Measurements from ENCODE around the gene APH1A. TPM values are rescaled to one million over a fixed set of nuclear protein-coding genes. Genes with fewer than 3 reads are reported as not detected.

The APH1A gene
- total and polyA plus RNA-seq, 9 of the 15 experiments (the other 6 are each of a cell fraction or from before 2014, with no cell fraction given) = 5.6 to 123 (median 77.0) TPM

DNA sequence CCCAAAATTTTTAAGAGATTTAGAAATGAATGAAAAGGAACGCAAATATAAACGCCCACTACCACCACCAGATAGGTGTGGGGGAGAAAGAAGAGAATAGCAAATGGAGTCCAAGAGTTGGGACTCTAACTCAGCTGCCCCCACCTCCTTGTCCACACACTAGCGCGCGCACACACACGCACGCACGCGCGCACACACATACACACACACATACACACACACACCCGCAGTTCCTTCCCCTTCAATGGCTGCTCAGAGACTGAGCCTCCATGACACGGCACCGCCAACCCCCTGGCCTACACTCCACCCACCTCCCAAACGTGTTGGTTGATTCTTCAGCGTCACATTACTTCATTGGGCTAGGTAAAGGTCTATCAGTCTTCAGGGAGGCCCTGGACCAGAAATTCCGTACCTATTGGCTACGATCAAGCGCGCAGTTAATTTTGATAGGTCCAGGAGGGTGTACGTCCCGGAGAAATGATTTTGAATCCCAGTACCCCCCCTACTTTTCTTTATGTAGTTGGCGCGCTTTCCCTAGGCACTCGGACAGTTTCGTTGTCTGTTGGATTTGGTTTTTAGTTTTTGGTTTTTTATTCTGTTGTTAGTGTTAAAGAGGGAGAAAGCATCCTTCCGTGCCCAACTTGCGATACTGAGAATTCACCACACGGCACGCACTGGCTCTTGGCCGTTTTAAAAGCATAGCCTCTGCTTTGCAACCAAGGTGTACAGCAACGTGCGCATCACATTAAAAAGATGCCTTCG lies 32.8 kb downstream of the APH1A start, which contains the start of gene ANP32E (continued):
- no peak for TF ChIP-seq CHD7 (IDR thresholded peaks at IDR 0.05; ENCODE audit: low read depth, low read length)
- TF ChIP-seq ZNF639 (CRISPR knock-in tag; conservative IDR thresholded peaks at IDR 0.05 in 1 of 2, IDR thresholded peaks at IDR 0.05 in 1 of 2) = peak in 1 of 2 experiments; percentile 58; a peak in 1 of 4 replicates
- TF ChIP-seq E2F1 (CRISPR knock-in tag; IDR thresholded peaks at IDR 0.05) = peak; percentile 97
- 0 out of 2 replicates have a peak, but pooled peaks have one; percentile 57 for TF ChIP-seq ZC3H8 (IDR thresholded peaks at IDR 0.05)
- no peak for TF ChIP-seq MCM2 (IDR thresholded peaks at IDR 0.05; ENCODE audit: low read depth)
- TF ChIP-seq, protein P1, sequence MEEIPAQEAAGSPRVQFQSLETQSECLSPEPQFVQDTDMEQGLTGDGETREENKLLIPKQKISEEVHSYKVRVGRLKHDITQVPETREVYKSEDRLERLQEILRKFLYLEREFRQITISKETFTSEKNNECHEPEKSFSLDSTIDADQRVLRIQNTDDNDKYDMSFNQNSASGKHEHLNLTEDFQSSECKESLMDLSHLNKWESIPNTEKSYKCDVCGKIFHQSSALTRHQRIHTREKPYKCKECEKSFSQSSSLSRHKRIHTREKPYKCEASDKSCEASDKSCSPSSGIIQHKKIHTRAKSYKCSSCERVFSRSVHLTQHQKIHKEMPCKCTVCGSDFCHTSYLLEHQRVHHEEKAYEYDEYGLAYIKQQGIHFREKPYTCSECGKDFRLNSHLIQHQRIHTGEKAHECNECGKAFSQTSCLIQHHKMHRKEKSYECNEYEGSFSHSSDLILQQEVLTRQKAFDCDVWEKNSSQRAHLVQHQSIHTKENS (CRISPR knock-in tag; IDR thresholded peaks at IDR 0.05) = no peak

All from K562 (cell line).